Loucy (cell line): ENCODE results near the gene MFAP3L.

Source experiments
- H2AFZ ChIP-seq: fragments of 200-600 bp; sonication (generic); 2 replicates; pipeline ENCODE4 v1.6.0; 2016; ENCODE audit warnings: antibody characterized with exemption, mild to moderate bottlenecking, low read length, moderate library complexity
- H3F3A ChIP-seq: fragments of 200-600 bp; 2 replicates; pipeline ENCODE4 v1.6.0; 2016; ENCODE audit warnings: antibody characterized with exemption, low read depth, mild to moderate bottlenecking
- H3K27me3 ChIP-seq: fragments of 200-600 bp; sonication (generic); 2 replicates; pipeline ENCODE4 v1.6.1; 2014; ENCODE audit warnings: low read length, mild to moderate bottlenecking; ENCODE audit not compliant: insufficient read depth, poor library complexity, severe bottlenecking
- H3K36me3 ChIP-seq: fragments of 200-600 bp; sonication (generic); 2 replicates; pipeline ENCODE4 v1.6.1; 2016; ENCODE audit warnings: low read length; ENCODE audit not compliant: insufficient read depth
- H3K4me1 ChIP-seq: fragments of 200-600 bp; sonication (generic); 2 replicates; pipeline ENCODE4 v1.5.1; 2014; ENCODE audit warnings: low read length, mild to moderate bottlenecking; ENCODE audit not compliant: insufficient read depth, poor library complexity, severe bottlenecking
- H3K4me2 ChIP-seq: fragments of 200-600 bp; sonication (generic); 2 replicates; pipeline ENCODE4 v1.6.0; 2014; ENCODE audit warnings: antibody characterized with exemption, low read length, low read depth, mild to moderate bottlenecking; ENCODE audit not compliant: poor library complexity, severe bottlenecking
- H3K4me3 ChIP-seq: fragments of 200-600 bp; sonication (generic); 2 replicates; pipeline ENCODE4 v1.5.1; 2014; ENCODE audit warnings: low read length, mild to moderate bottlenecking, mixed read lengths; ENCODE audit not compliant: poor library complexity, severe bottlenecking
- H3K79me2 ChIP-seq: fragments of 200-600 bp; sonication (generic); 2 replicates; pipeline ENCODE4 v1.6.1; 2014; ENCODE audit warnings: low read length; ENCODE audit not compliant: insufficient read depth
- H3K9ac ChIP-seq: fragments of 200-600 bp; sonication (generic); 2 replicates; pipeline ENCODE4 v1.6.0; 2014; ENCODE audit warnings: mild to moderate bottlenecking, low read depth, low read length, moderate library complexity; ENCODE audit not compliant: poor library complexity, severe bottlenecking
- H3K9me2 ChIP-seq: fragments of 200-600 bp; sonication (generic); replicated peaks from 2 replicates; pipeline ENCODE4 v1.6.1; 2016; ENCODE audit warnings: low read depth, low read length, mixed read lengths
- H3K9me3 ChIP-seq: fragments of 200-600 bp; sonication (generic); 2 replicates; pipeline ENCODE4 v1.6.1; 2014; ENCODE audit warnings: mild to moderate bottlenecking, antibody characterized with exemption, low read length, low read depth; ENCODE audit not compliant: insufficient read depth
- H4K20me1 ChIP-seq: fragments of 200-600 bp; sonication (generic); 2 replicates; pipeline ENCODE4 v1.6.0; 2014; ENCODE audit warnings: antibody characterized with exemption, low read length, mild to moderate bottlenecking; ENCODE audit not compliant: insufficient read depth, poor library complexity, severe bottlenecking
- EZH2phosphoT487 ChIP-seq: fragments of 200-600 bp; IDR thresholded peaks from 2 replicates; pipeline ENCODE4 v1.6.1; 2018; ENCODE audit warnings: antibody characterized with exemption, mild to moderate bottlenecking, moderate library complexity, borderline replicate concordance
- TF ChIP-seq, protein P1 (sequence below): fragments of 200-600 bp; sonication (generic); conservative IDR thresholded peaks from 2 replicates; pipeline ENCODE4 v1.5.1; 2014; ENCODE audit warnings: mild to moderate bottlenecking, antibody characterized with exemption, low read length

Gene MFAP3L

GRCh38 chr4:170012629-170012958 lies 13.6 kb downstream of the MFAP3L start:
- no peaks in the 10 kb centered on the region for H3K79me2 ChIP-seq
- no peaks in the 10 kb centered on the region for H3K27me3 ChIP-seq
- no peaks in the 10 kb centered on the region for H4K20me1 ChIP-seq
- no peak overlapping the region for H2AFZ ChIP-seq
- H3F3A ChIP-seq: no peaks in the 10 kb centered on the region
- no peak overlapping the region for H3K4me3 ChIP-seq
- H3K9me3 ChIP-seq: no peaks in the 10 kb centered on the region
- H3K4me1 ChIP-seq: no peaks in the 10 kb centered on the region
- TF ChIP-seq, protein P1, sequence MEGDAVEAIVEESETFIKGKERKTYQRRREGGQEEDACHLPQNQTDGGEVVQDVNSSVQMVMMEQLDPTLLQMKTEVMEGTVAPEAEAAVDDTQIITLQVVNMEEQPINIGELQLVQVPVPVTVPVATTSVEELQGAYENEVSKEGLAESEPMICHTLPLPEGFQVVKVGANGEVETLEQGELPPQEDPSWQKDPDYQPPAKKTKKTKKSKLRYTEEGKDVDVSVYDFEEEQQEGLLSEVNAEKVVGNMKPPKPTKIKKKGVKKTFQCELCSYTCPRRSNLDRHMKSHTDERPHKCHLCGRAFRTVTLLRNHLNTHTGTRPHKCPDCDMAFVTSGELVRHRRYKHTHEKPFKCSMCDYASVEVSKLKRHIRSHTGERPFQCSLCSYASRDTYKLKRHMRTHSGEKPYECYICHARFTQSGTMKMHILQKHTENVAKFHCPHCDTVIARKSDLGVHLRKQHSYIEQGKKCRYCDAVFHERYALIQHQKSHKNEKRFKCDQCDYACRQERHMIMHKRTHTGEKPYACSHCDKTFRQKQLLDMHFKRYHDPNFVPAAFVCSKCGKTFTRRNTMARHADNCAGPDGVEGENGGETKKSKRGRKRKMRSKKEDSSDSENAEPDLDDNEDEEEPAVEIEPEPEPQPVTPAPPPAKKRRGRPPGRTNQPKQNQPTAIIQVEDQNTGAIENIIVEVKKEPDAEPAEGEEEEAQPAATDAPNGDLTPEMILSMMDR: no peak
- TF ChIP-seq EZH2phosphoT487: no peak
- no peaks in the 10 kb centered on the region for H3K9me2 ChIP-seq
- H3K9ac ChIP-seq: no peak overlapping the region
- no peaks in the 10 kb centered on the region for H3K36me3 ChIP-seq
- H3K4me2 ChIP-seq: no peak overlapping the region

DNA sequence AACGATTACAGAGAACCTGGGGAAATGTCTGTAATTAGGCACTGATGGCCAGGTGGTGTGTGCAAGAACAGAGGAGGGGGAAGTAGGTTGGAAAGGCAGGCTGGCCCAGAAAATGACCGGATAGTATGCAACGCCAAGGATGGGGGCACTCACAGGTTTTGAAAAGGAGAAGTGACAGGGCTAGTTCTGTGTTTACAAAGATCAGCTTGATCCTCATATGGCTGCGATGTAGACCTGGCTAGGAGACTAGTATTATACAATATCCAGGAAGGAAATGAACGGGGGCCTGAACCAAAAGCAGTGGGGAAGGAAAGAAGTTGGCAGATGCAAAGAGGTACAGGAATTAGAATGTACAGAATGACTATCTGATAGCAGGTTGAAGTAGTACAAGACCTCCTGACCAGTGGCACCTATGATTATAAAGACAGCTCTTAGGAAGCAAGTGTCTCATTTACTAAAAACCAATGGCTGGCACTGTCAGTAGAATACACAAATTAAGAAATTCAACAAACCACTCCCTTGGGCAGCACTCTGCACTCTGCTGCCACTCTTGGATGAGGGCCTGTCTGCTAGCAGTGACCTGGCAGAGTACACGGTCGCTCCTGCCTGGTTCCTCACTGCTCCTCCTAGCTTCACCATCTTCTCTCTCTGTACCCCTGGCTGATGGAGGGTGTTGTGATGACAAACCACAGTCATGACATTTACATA lies 14.1 kb downstream of the MFAP3L start:
- TF ChIP-seq, protein P1: no peak
- H3K4me2 ChIP-seq: no peak overlapping the region
- no peaks in the 10 kb centered on the region for H3K79me2 ChIP-seq
- no peak overlapping the region for H2AFZ ChIP-seq
- no peaks in the 10 kb centered on the region for H3K9me3 ChIP-seq
- no peaks in the 10 kb centered on the region for H3K27me3 ChIP-seq
- H3K9me2 ChIP-seq: no peaks in the 10 kb centered on the region
- H3K9ac ChIP-seq: no peak overlapping the region
- H3K36me3 ChIP-seq: no peaks in the 10 kb centered on the region
- no peak overlapping the region for H3K4me3 ChIP-seq
- no peaks in the 10 kb centered on the region for H3F3A ChIP-seq
- no peaks in the 10 kb centered on the region for H3K4me1 ChIP-seq
- no peaks in the 10 kb centered on the region for H4K20me1 ChIP-seq

DNA sequence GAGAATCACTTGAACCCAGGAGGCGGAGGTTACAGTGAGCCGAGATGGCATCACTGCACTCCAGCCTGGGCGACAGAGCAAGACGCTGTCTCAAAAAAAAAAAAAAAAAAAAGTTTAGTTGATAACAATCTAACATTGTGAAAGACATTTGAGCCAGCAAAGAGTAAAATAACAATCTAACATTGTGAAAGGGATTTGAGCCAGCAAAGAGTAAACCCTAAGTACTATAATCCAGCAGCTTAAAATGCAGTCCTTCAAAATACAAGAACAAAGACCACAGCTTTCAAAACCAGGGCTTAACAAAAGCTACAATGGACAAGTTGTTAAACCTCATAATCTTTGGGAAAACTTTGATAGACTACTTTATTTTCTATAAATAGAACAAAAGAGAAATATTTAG lies 16.9 kb downstream of the MFAP3L start:
- TF ChIP-seq, protein P1: no peak
- no peak for TF ChIP-seq EZH2phosphoT487
- Histone ChIP-seq H3F3A (no peaks in the 10 kb centered on the region), H3K27me3 (no peaks in the 10 kb centered on the region), H2AFZ (no peak overlapping the region), H3K4me1 (no peaks in the 10 kb centered on the region), H3K9me3 (no peaks in the 10 kb centered on the region), H4K20me1 (no peaks in the 10 kb centered on the region), H3K9me2 (no peaks in the 10 kb centered on the region), H3K79me2 (no peaks in the 10 kb centered on the region), H3K4me2 (no peak overlapping the region), H3K36me3 (no peaks in the 10 kb centered on the region), H3K4me3 (no peak overlapping the region), H3K9ac (no peak overlapping the region)
